ENCODE results near the gene MED14. TPM values are rescaled to one million over a fixed set of nuclear protein-coding genes. Genes with fewer than 3 reads are reported as not detected.
A peak's percentile ranks its signal among the peaks of the same experiment; 100 is the strongest.

The MED14 gene
- total and polyA plus RNA-seq, 2 of the 4 experiments (the other 2 are of a cell fraction) = 17.6 to 25.9 TPM

GRCh38 chrX:40720339-40720738 lies 15.0 kb downstream of the MED14 start:
- Histone ChIP-seq H3K4me2 (ENCODE audit: low read depth, low read length) (no peak overlapping the region), H2AK9ac (replicated peaks; ENCODE audit: low read depth, low read length, poor library complexity) (no peak overlapping the region), H3K9me3 (ENCODE audit: control insufficient read depth, insufficient read depth, low read length) (no peaks in the 10 kb centered on the region), H3K27me3 (ENCODE audit: control insufficient read depth, insufficient read depth, low read length) (no peaks in the 10 kb centered on the region; the same call in 1 of the 2 replicates), H2BK15ac (ENCODE audit: low read depth, low read length) (peak overlapping the region; percentile 14; the same call in 1 of the 3 replicates), H3K9ac (ENCODE audit: low read depth, low read length) (no peak overlapping the region), H3K23ac (ENCODE audit: low read depth, low read length) (peak overlapping the region; percentile 20; the same call in 1 of the 2 replicates), H3K14ac (replicated peaks; ENCODE audit: low read depth, low read length) (0 out of 2 replicates have a peak overlapping the region, but pooled peaks have one; percentile 4), H3K4me1 (ENCODE audit: control insufficient read depth, insufficient read depth, low read length) (peaks cover 7% of the 10 kb centered on the region; the same call in 1 of the 2 replicates), H3K56ac (ENCODE audit: extremely low read depth, insufficient read depth, low read length) (no peak overlapping the region; the same call in 1 of the 2 replicates), H4K91ac (ENCODE audit: insufficient read depth, low read depth, low read length) (peak overlapping the region; percentile 39), H3K36me3 (ENCODE audit: control insufficient read depth, insufficient read depth, low read length) (peaks cover 3% of the 10 kb centered on the region), H2BK120ac (ENCODE audit: low read depth, low read length) (peak overlapping the region; percentile 41; the same call in 1 of the 2 replicates), H3K4me3 (ENCODE audit: insufficient read depth, low read depth, low read length) (no peak overlapping the region), H4K20me1 (ENCODE audit: insufficient read depth, low read length) (peaks cover 18% of the 10 kb centered on the region), H3K79me1 (ENCODE audit: low read depth in 1 of 2, low read length in 2 of 2) (peaks cover 0 to 28% of the 10 kb centered on the region in 2 experiments; a peak in 2 of 4 replicates), H2AFZ (replicated peaks; ENCODE audit: low read length, poor library complexity) (no peak overlapping the region), H2AK5ac (ENCODE audit: low read depth, low read length) (no peak overlapping the region), H4K5ac (ENCODE audit: low read depth, low read length) (peak overlapping the region; percentile 32; the same call in 1 of the 2 replicates), H2BK20ac (ENCODE audit: low read depth, low read length) (peak overlapping the region; percentile 24; the same call in 1 of the 2 replicates), H3K4ac (ENCODE audit: low read depth, low read length) (peak overlapping the region; percentile 43; the same call in 1 of the 2 replicates), H3K9me1 (ENCODE audit: insufficient read depth, low read length) (no peaks in the 10 kb centered on the region; the same call in 1 of the 2 replicates), H3K18ac (ENCODE audit: low read depth, low read length) (peak overlapping the region; percentile 5; the same call in 1 of the 2 replicates), H4K8ac (ENCODE audit: low read depth in 2 of 2, low read length in 2 of 2) (peak overlapping the region in 1 of 2 experiments; percentile 47; a peak in 2 of 4 replicates), H2BK5ac (ENCODE audit: low read depth, low read length, poor library complexity, severe bottlenecking) (peak overlapping the region; percentile 79), H3K27ac (ENCODE audit: insufficient read depth, low read length) (peak overlapping the region; percentile 62; the same call in 1 of the 2 replicates)
- ChIA-PET POLR2A (ENCODE audit: unreplicated experiment) (no interaction called here), CTCF (no interaction called here)
- in situ Hi-C loops (cut with MboI; ENCODE audit: low sequenced_read_pairs) = no loop called here
- BruUV-seq (replicated peaks) = no TSS peak
- ATAC-seq (ENCODE audit: low read depth) (peak; percentile 16; the same call in 1 of the 2 replicates), DNase-seq (no peak)
- intact Hi-C loops (cut with micrococcal nuclease) = no loop called here
- WGBS, 2 experiments (ENCODE audit: extremely low coverage in 2 of 2, insufficient read length in 1 of 2) = no CpG with 5 or more reads among the region's 4 CpGs
- dilution Hi-C loops (cut with HindIII; ENCODE audit: low sequenced_read_pairs, unreplicated experiment) = no loop called here
- TF ChIP-seq RAD21 (IDR thresholded peaks at IDR 0.05; ENCODE audit: low read length) (no peak), POLR2A (IDR thresholded peaks at IDR 0.05; ENCODE audit: low read depth, low read length) (no peak), BHLHE40 (IDR thresholded peaks at IDR 0.05; ENCODE audit: low read depth, low read length) (no peak), MXI1 (IDR thresholded peaks at IDR 0.05; ENCODE audit: borderline replicate concordance, low read depth, low read length) (no peak), MAFK (IDR thresholded peaks at IDR 0.05; ENCODE audit: low read depth, low read length) (no peak), USF2 (IDR thresholded peaks at IDR 0.05; ENCODE audit: low read depth, low read length) (no peak), SMC3 (IDR thresholded peaks at IDR 0.05; ENCODE audit: low read depth, low read length) (no peak), RFX5 (IDR thresholded peaks at IDR 0.05; ENCODE audit: low read depth, low read length) (no peak), CTCF (conservative IDR thresholded peaks at IDR 0.05; ENCODE audit: low read depth, low read length) (no peak), CHD1 (IDR thresholded peaks at IDR 0.05; ENCODE audit: low read depth, low read length) (no peak), FOS (IDR thresholded peaks at IDR 0.05; ENCODE audit: low read depth, low read length) (no peak), RCOR1 (IDR thresholded peaks at IDR 0.05; ENCODE audit: insufficient replicate concordance, low read length) (no peak), MAZ (IDR thresholded peaks at IDR 0.05; ENCODE audit: borderline replicate concordance, low read depth, low read length) (no peak), ELK1 (IDR thresholded peaks at IDR 0.05; ENCODE audit: borderline replicate concordance, low read depth, low read length) (no peak), CEBPB (IDR thresholded peaks at IDR 0.05; ENCODE audit: low read depth, low read length) (no peak), NFE2L2 (IDR thresholded peaks at IDR 0.05; ENCODE audit: low read depth, low read length) (no peak)

All from IMR-90 (cell line).